HepG2 (cell line): ENCODE results near the gene FAM221A. TPM values are rescaled to one million over a fixed set of nuclear protein-coding genes. Genes with fewer than 3 reads are reported as not detected.

Source experiments
- ATAC-seq: fragments of 200-7000 bp; cut with Tn5 transposase; 3 replicates; pipeline ENCODE4 v1.9.1; 2020; ENCODE audit warnings: mild to moderate bottlenecking, moderate library complexity
- BruUV-seq: library from RNA; stranded (reverse); fragments of 400-500 nt; replicated peaks from 2 replicates; lab custom pipeline; 2021; lab: Mats Ljungman, UMichigan
- CTCF ChIA-PET: fragments of 300-600 bp; formaldehyde crosslinking; extraction: SDS; loops from one replicate; lab custom pipeline; 2021; ENCODE audit warnings: low total read pairs, inconsistent platforms, low intra/inter-chr PET ratio; lab: Yijun Ruan, JAX
- POLR2A ChIA-PET: fragments of 350-600 bp; sonication (Branson Sonifier 250); formaldehyde crosslinking; loops from one replicate; lab custom pipeline; 2020; ENCODE audit warnings: antibody characterized with exemption, inconsistent platforms; lab: Yijun Ruan, JAX
- DNase-seq: peaks from one replicate; pipeline ENCODE4 v3.0.0-alpha.2; 2015; ENCODE audit warnings: low spot score
- FAIRE-seq: peaks from 3 replicates; lab custom pipeline; 2011; peaks lifted over from hg19 to GRCh38; lab: Jason Lieb, UNC
- H2AFZ ChIP-seq: one replicate; pipeline ENCODE4 v1.6.1; 2011; ENCODE audit warnings: low read length, inconsistent platforms
- H3K27ac ChIP-seq: fragments of 300-600 bp; 3 replicates; pipeline ENCODE4 v1.8.0; 2011; ENCODE audit warnings: mixed run types, mild to moderate bottlenecking, mixed read lengths, low read length, inconsistent platforms; ENCODE audit not compliant: insufficient read depth; ENCODE audit errors: extremely low read length
- H3K27me3 ChIP-seq, 2 experiments: fragments of 200-600 bp in 1 of 2; 2 replicates in 1 of 2; 3 replicates in 1 of 2; pipeline versions ENCODE4 v1.6.0 to v1.8.0; 2011; ENCODE audit warnings: low read length in 2 of 2, mild to moderate bottlenecking in 2 of 2, moderate library complexity in 2 of 2, inconsistent platforms in 1 of 2; ENCODE audit not compliant: insufficient read depth in 2 of 2, control insufficient read depth in 1 of 2
- H3K36me3 ChIP-seq, 2 experiments: fragments of 200-600 bp in 1 of 2; replicated peaks in 1 of 2; 2 replicates in 1 of 2; 3 replicates in 1 of 2; pipeline versions ENCODE4 v1.5.1 to v1.8.0; 2011; ENCODE audit warnings: low read length in 2 of 2, inconsistent platforms in 1 of 2; ENCODE audit not compliant: insufficient read depth in 2 of 2, control insufficient read depth in 1 of 2
- H3K4me1 ChIP-seq: 2 replicates; pipeline ENCODE4 v1.5.1; 2012; ENCODE audit warnings: low read length, inconsistent platforms; ENCODE audit not compliant: insufficient read depth
- H3K4me2 ChIP-seq: 2 replicates; pipeline ENCODE4 v1.6.0; 2011; ENCODE audit warnings: low read depth, low read length, inconsistent platforms
- H3K4me3 ChIP-seq, 3 experiments: fragments of 200-600 bp in 1 of 3; sonication (generic), shearing (Covaris generic) in 1 of 3; replicated peaks in 1 of 3; 2 replicates each; pipeline ENCODE4 v1.5.1; 2011 to 2016; ENCODE audit warnings: low read length in 3 of 3, inconsistent platforms in 2 of 3, low read depth in 2 of 3, mild to moderate bottlenecking in 2 of 3, control low read depth in 1 of 3, mixed read lengths in 1 of 3; ENCODE audit not compliant: insufficient read depth in 1 of 3
- H3K79me2 ChIP-seq: one replicate; pipeline ENCODE4 v1.6.1; 2011; ENCODE audit warnings: low read length, inconsistent platforms; ENCODE audit not compliant: insufficient read depth
- H3K9ac ChIP-seq: 2 replicates; pipeline ENCODE4 v1.6.0; 2011; ENCODE audit warnings: mild to moderate bottlenecking, low read depth, low read length, inconsistent platforms; ENCODE audit not compliant: insufficient read depth
- H3K9me3 ChIP-seq: 2 replicates; pipeline ENCODE4 v1.5.1; 2012; ENCODE audit warnings: mild to moderate bottlenecking, low read length
- H4K20me1 ChIP-seq: 2 replicates; pipeline ENCODE4 v1.6.0; 2011; ENCODE audit warnings: inconsistent platforms, mild to moderate bottlenecking, low read length, moderate library complexity; ENCODE audit not compliant: insufficient read depth
- ATF5 ChIP-seq: sonication (generic); formaldehyde crosslinking; IDR thresholded peaks from 2 replicates; pipeline ENCODE4 v1.4.0; 2020; ENCODE audit warnings: mild to moderate bottlenecking, low read depth, missing genetic modification reagents
- FLYWCH1 ChIP-seq: sonication (generic); formaldehyde crosslinking; IDR thresholded peaks from 2 replicates; pipeline ENCODE4 v1.8.1; 2023; ENCODE audit warnings: mild to moderate bottlenecking, missing genetic modification reagents
- GABPB1 ChIP-seq: IDR thresholded peaks from 2 replicates; pipeline ENCODE4 v1.6.1; 2016; ENCODE audit warnings: mild to moderate bottlenecking, missing genetic modification reagents, moderate library complexity, missing compliant biosample characterization
- GATA4 ChIP-seq: sonication (generic); IDR thresholded peaks from 2 replicates; pipeline ENCODE4 v1.6.1; 2016; ENCODE audit warnings: antibody characterized with exemption, low read depth, borderline replicate concordance
- MAFF ChIP-seq: IDR thresholded peaks from 2 replicates; pipeline ENCODE4 v1.6.1; 2011; ENCODE audit warnings: low read depth, low read length, improper control_type of control experiment
- MAFK ChIP-seq, 2 experiments: IDR thresholded peaks in 1 of 2; conservative IDR thresholded peaks in 1 of 2; 2 replicates each; pipeline ENCODE4 v1.6.1; 2011; ENCODE audit warnings: improper control_type of control experiment in 2 of 2, low read length in 2 of 2
- NR2F2 ChIP-seq: IDR thresholded peaks from 2 replicates; pipeline ENCODE4 v1.6.1; 2012; ENCODE audit warnings: low read depth, inconsistent platforms, borderline replicate concordance
- SRSF4 ChIP-seq: fragments of 200-400 bp; formaldehyde crosslinking; IDR thresholded peaks from one replicate; pipeline ENCODE4 v1.6.1; 2018; ENCODE audit warnings: mild to moderate bottlenecking, low read depth, low read length, moderate library complexity; ENCODE audit not compliant: poor library complexity, severe bottlenecking
- TEAD2 ChIP-seq: sonication (generic); formaldehyde crosslinking; IDR thresholded peaks from 2 replicates; pipeline ENCODE4 v1.9.0; 2021; ENCODE audit warnings: missing genetic modification reagents
- ZFP90 ChIP-seq: sonication (generic); formaldehyde crosslinking; IDR thresholded peaks from 2 replicates; pipeline ENCODE4 v1.8.0; 2022; ENCODE audit warnings: missing genetic modification reagents, mild to moderate bottlenecking, inconsistent platforms, borderline replicate concordance
- ZNF160 ChIP-seq: sonication (generic); formaldehyde crosslinking; IDR thresholded peaks from 2 replicates; pipeline ENCODE4 v1.8.0; 2022; ENCODE audit warnings: mild to moderate bottlenecking, inconsistent platforms, missing genetic modification reagents
- WGBS: methylation state at CpG from one replicate; pipeline ENCODE4 v1.1.6; 2017; ENCODE audit warnings: low lambda C conversion rate; 5-methylcytosine and 5-hydroxymethylcytosine counted together
- in situ Hi-C: cut with HindIII; loops from 2 replicates; pipeline ENCODE4 v1.10.0; 2017; ENCODE audit warnings: low pct_unique_long_range_greater_than_20kb; ENCODE audit not compliant: extremely low pct_ligation_motif_present
- intact Hi-C: fragments of 100-400 bp; cut with micrococcal nuclease; formaldehyde crosslinking; loops from one replicate; pipeline ENCODE4 v1.10.0; 2022; ENCODE audit not compliant: unreplicated experiment
- polyA plus RNA-seq, 8 experiments: library from polyadenylated mRNA; depleted of rRNA in 3 of 8; stranded (reverse) in 7 of 8; unstranded in 1 of 8; fragments of >200 nt; fragmentation: Illumina TruSeq in 4 of 8; extraction: Trizol in 4 of 8; gene quantifications; 2 replicates each; pipeline versions ENCODE4 v1.2.1 to v1.2.3, GENCODE V29; 2011 to 2016; ENCODE audit warnings: low read depth in 4 of 8, missing spikeins in 1 of 8, mixed read lengths in 1 of 8; ENCODE audit not compliant: insufficient read depth in 1 of 8
- total RNA-seq, 5 experiments: library from RNA; depleted of rRNA; stranded (reverse); fragments of >200 nt; fragmentation: Illumina TruSeq; extraction: Trizol; gene quantifications; 2 replicates each; pipeline ENCODE4 v1.2.3, GENCODE V29; 2016; ENCODE audit warnings: low read depth in 1 of 5
- TF ChIP-seq, protein P1 (sequence below): sonication (generic); formaldehyde crosslinking; IDR thresholded peaks from 2 replicates; pipeline ENCODE4 v1.4.0; 2020; ENCODE audit warnings: missing genetic modification reagents

FAM221A gene
- total and polyA plus RNA-seq, 2 of the 13 experiments (the other 11 are each of a cell fraction or from before 2014, with no cell fraction given): 0.08 TPM; not detected in 1

DNA sequence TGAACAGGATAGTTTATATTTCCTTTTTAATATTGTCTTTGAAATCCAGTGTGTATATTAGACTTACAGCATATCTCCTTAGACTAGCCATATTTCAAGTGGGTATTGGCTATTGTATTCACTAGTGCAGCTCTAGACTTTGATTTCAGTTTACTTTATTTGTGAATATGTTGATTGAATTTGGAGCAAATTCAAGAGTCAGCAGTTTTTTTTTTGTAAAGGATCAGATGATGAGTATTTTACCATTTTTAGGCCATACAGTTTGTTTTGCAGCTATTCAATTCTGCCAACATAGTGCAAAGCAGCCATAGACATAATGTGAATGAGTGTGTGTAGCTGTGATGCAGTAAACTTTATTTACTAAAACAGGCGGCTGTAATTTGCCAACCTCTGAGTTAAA lies 34.6 kb downstream of the FAM221A start:
- CTCF ChIA-PET: no interaction called here
- Histone ChIP-seq H3K9ac (no peak overlapping the region), H4K20me1 (no peaks in the 10 kb centered on the region), H3K4me2 (no peak overlapping the region), H3K27ac (no peak overlapping the region), H3K4me3 (no peak overlapping the region), H2AFZ (no peak overlapping the region), H3K79me2 (no peaks in the 10 kb centered on the region), H3K27me3 (no peaks in the 10 kb centered on the region; a peak in 1 of 5 replicates), H3K9me3 (no peaks in the 10 kb centered on the region), H3K36me3 (no peaks in the 10 kb centered on the region), H3K4me1 (peaks cover 5% of the 10 kb centered on the region)
- ATAC-seq: no peak
- no TSS peak for BruUV-seq
- TF ChIP-seq NR2F2 (no peak), MAFF (peak; percentile 62; the same call in 1 of the 2 replicates), MAFK (conservative IDR thresholded peaks at IDR 0.05 in 1 of 2, IDR thresholded peaks at IDR 0.05 in 1 of 2; ENCODE audit: low read length in 2 of 2) (peak; percentile 48 to 82; a peak in 3 of 4 replicates)
- DNase-seq: no peak
- POLR2A ChIA-PET: no interaction called here
- in situ Hi-C loops (loop anchor here (5.0 to 25.0 kb wide), 2 partner anchors 142 to 452 kb away; no protein-coding TSS in a partner anchor), intact Hi-C loops (no loop called here)
- WGBS: 3% methylated on average over 1 of the region's 1 CpG
- no peak for FAIRE-seq

DNA sequence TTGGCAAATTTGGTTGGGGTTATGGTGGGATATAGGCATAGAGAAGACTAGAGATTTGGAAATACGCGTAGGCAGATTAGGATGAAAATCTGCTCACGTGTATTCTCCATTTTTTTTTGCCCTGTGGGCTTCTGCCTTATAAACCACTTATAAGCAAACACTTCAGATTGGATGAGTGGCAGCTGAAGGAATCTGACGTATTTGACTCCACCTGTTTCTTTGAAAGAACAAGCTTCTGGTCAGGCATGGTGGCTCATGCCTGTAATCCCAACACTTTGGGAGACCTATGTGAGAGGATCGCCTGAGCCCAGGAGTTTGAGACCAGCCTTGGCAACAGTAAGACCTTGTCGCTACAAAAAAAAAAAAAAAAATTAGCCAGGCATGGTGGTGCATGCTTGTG lies 35.1 kb downstream of the FAM221A start:
- intact Hi-C loops (no loop called here), in situ Hi-C loops (loop anchor here (25.0 kb wide), 1 partner anchor 453 kb away; no protein-coding TSS in a partner anchor)
- Histone ChIP-seq H3K4me1 (no peaks in the 10 kb centered on the region; the same call in 1 of the 2 replicates), H3K9me3 (no peaks in the 10 kb centered on the region), H4K20me1 (no peaks in the 10 kb centered on the region), H3K4me3 (no peak overlapping the region), H3K9ac (no peak overlapping the region), H3K36me3 (no peaks in the 10 kb centered on the region), H3K27me3 (no peaks in the 10 kb centered on the region; a peak in 1 of 5 replicates), H2AFZ (no peak overlapping the region), H3K4me2 (no peak overlapping the region), H3K27ac (no peak overlapping the region), H3K79me2 (no peaks in the 10 kb centered on the region)
- BruUV-seq: no TSS peak
- FAIRE-seq: no peak
- ChIA-PET CTCF (no interaction called here), POLR2A (no interaction called here)
- WGBS: 50% methylated on average over 6 of the region's 6 CpGs
- DNase-seq: no peak
- TF ChIP-seq GABPB1 (CRISPR knock-in tag): no peak
- no peak for TF ChIP-seq ZFP90 (CRISPR knock-in tag)
- no peak for TF ChIP-seq GATA4
- TF ChIP-seq ATF5 (CRISPR knock-in tag): no peak
- TF ChIP-seq FLYWCH1 (CRISPR knock-in tag): no peak
- no peak for TF ChIP-seq ZNF160 (CRISPR knock-in tag)
- TF ChIP-seq SRSF4: no peak
- TF ChIP-seq, protein P1, sequence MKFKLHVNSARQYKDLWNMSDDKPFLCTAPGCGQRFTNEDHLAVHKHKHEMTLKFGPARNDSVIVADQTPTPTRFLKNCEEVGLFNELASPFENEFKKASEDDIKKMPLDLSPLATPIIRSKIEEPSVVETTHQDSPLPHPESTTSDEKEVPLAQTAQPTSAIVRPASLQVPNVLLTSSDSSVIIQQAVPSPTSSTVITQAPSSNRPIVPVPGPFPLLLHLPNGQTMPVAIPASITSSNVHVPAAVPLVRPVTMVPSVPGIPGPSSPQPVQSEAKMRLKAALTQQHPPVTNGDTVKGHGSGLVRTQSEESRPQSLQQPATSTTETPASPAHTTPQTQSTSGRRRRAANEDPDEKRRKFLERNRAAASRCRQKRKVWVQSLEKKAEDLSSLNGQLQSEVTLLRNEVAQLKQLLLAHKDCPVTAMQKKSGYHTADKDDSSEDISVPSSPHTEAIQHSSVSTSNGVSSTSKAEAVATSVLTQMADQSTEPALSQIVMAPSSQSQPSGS (CRISPR knock-in tag): no peak
- no peak for TF ChIP-seq TEAD2 (CRISPR knock-in tag)
- ATAC-seq: no peak
